ENCODE results near the gene TMEM101. TPM values are rescaled to one million over a fixed set of nuclear protein-coding genes. Genes with fewer than 3 reads are reported as not detected.

TMEM101 gene
- total and polyA plus RNA-seq, 2 of the 8 experiments (the other 6 are each of a cell fraction or from before 2014, with no cell fraction given) = 16.1 to 44.7 TPM

DNA sequence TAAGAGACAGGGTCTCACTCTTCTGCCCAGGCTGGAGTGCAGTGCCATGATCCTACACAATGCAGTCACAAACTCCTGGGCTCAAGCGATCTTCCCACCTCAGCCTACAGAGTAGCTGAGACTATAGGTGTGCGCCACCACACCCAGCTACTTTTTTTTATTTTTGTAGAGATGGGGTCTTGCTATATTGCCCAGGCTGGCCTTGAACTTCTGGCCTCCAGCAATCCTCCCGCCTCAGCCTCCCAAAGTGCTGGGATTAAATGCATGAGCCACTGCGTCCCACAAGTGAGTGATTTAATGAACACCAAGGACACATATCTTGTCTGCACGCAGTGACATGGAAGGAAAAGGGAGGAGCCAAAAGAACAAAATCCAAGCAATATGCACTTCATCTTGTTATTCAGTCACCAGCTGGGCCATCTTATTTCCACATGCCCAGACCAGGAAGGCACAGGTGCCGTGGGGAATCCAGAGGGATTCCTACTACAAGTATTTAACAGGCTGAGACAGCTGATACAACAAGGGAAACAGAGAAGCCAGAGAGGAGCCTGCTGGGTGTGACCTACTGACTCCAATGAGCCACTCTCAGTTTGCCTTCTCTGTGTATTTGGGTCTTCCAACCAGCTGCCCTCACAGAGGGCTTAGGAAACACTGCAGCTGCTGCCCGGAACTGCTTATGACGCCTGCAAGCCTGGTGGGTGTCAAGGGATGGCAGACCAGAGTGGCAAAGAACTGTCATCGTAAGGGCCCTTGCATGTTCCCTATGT is 34.7 kb upstream of the TMEM101 start:
- CTCF ChIA-PET (ENCODE audit: partially characterized antibody) = interaction anchor here (0.6 to 3.7 kb wide), 5 partner anchors 7 to 356 kb away, joined by 3 to 23 read pairs (median 4); no protein-coding TSS in a partner anchor
- TF ChIP-seq ZNF274 (IDR thresholded peaks at IDR 0.05; ENCODE audit: borderline replicate concordance, extremely low read depth, low read length) = no peak
- no peak for TF ChIP-seq CTCF (IDR thresholded peaks at IDR 0.05; ENCODE audit: control extremely low read depth in 1 of 3, insufficient read depth in 1 of 3, low read depth in 1 of 3, low read length in 3 of 3)
- no peak for TF ChIP-seq SP4 (IDR thresholded peaks at IDR 0.05; ENCODE audit: low read length)
- no peak for TF ChIP-seq CHD2 (IDR thresholded peaks at IDR 0.05; ENCODE audit: low read length)
- TF ChIP-seq PHF8 (conservative IDR thresholded peaks at IDR 0.05; ENCODE audit: low read depth, low read length) = no peak
- no peak for TF ChIP-seq JUND (IDR thresholded peaks at IDR 0.05; ENCODE audit: low read length)
- TF ChIP-seq, protein P1, sequence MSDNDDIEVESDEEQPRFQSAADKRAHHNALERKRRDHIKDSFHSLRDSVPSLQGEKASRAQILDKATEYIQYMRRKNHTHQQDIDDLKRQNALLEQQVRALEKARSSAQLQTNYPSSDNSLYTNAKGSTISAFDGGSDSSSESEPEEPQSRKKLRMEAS (IDR thresholded peaks at IDR 0.05) = no peak
- no peak for TF ChIP-seq SIX5 (IDR thresholded peaks at IDR 0.05; ENCODE audit: low read depth, low read length)
- TF ChIP-seq CBX5 (IDR thresholded peaks at IDR 0.05; ENCODE audit: low read depth, low read length) = no peak
- no peak for TF ChIP-seq SUZ12 (IDR thresholded peaks at IDR 0.05; ENCODE audit: low read length)

More for the DNA sequence above, 34.7 kb upstream of the TMEM101 start:
- Histone ChIP-seq H3K79me1 (ENCODE audit: low read depth, low read length) (peaks cover 3% of the 10 kb centered on the region), H3K9me3 (ENCODE audit: insufficient read depth in 2 of 2, low read depth in 1 of 2, low read length in 1 of 2) (no peaks in the 10 kb centered on the region; a peak in 1 of 4 replicates), H2AK5ac (ENCODE audit: low read depth, low read length) (no peak overlapping the region), H3K23me2 (ENCODE audit: low read depth, low read length) (no peaks in the 10 kb centered on the region), H3K27ac (ENCODE audit: low read depth, low read length) (no peak overlapping the region), H3K79me2 (ENCODE audit: control insufficient read depth in 1 of 2, insufficient read depth in 2 of 2, low read length in 2 of 2) (peaks cover 5 to 77% of the 10 kb centered on the region in 2 experiments; a peak in 3 of 4 replicates), H3K4me3 (ENCODE audit: extremely low read depth in 1 of 4, insufficient read depth in 2 of 4, low read depth in 3 of 4, low read length in 4 of 4) (no peak overlapping the region), H3K23ac (ENCODE audit: insufficient read length) (no peak overlapping the region), H2BK12ac (ENCODE audit: low read depth, low read length) (no peak overlapping the region), H2BK5ac (ENCODE audit: low read depth, low read length) (no peak overlapping the region), H4K91ac (replicated peaks; ENCODE audit: insufficient read length, low read length) (no peak overlapping the region), H2BK120ac (replicated peaks; ENCODE audit: low read depth, low read length) (no peak overlapping the region), H3K4ac (replicated peaks; ENCODE audit: insufficient read length, low read depth, low read length) (no peak overlapping the region), H3K56ac (replicated peaks; ENCODE audit: insufficient read length, low read depth, low read length) (no peak overlapping the region), H3K4me2 (ENCODE audit: insufficient read depth in 1 of 2, low read depth in 2 of 2, low read length in 2 of 2) (no peak overlapping the region), H2AFZ (ENCODE audit: low read length) (no peak overlapping the region), H4K20me1 (replicated peaks in 1 of 2; ENCODE audit: control insufficient read depth in 1 of 2, insufficient read depth in 2 of 2, low read length in 2 of 2) (peaks cover 7 to 9% of the 10 kb centered on the region in 2 experiments), H3K27me3 (replicated peaks in 1 of 4; ENCODE audit: control insufficient read depth in 3 of 4, extremely low read depth in 1 of 4, insufficient read depth in 3 of 4, low read length in 3 of 4) (no peaks in the 10 kb centered on the region), H2BK15ac (ENCODE audit: low read length) (no peak overlapping the region), H4K8ac (ENCODE audit: extremely low read depth, insufficient read depth, low read length) (no peak overlapping the region), H3K18ac (ENCODE audit: extremely low read depth, low read length) (no peak overlapping the region), H2BK20ac (ENCODE audit: low read length) (no peak overlapping the region), H3K4me1 (replicated peaks in 1 of 4; ENCODE audit: control insufficient read depth in 3 of 4, insufficient read depth in 4 of 4, low read length in 3 of 4) (no peaks in the 10 kb centered on the region), H3K36me3 (ENCODE audit: control insufficient read depth in 2 of 4, insufficient read depth in 4 of 4, low read length in 3 of 4) (peaks cover 11 to 72% (median 40%) of the 10 kb centered on the region in 4 experiments), H4K5ac (ENCODE audit: insufficient read length, low read depth, low read length) (no peak overlapping the region), H3K9ac (replicated peaks in 1 of 4; ENCODE audit: extremely low read depth in 1 of 4, low read depth in 3 of 4, low read length in 3 of 4) (no peak overlapping the region), H3K14ac (ENCODE audit: insufficient read length) (no peak overlapping the region)
- POLR2A ChIA-PET (ENCODE audit: partially characterized antibody) = interaction anchor here (0.7 to 1.6 kb wide), 4 partner anchors 9 to 44 kb away, joined by 3 to 5 read pairs (median 3); partner anchors contain the start of gene LSM12
- no peak for DNase-seq (ENCODE audit: low read depth in 1 of 2, low spot score in 2 of 2)
- FAIRE-seq = no peak
- 93% methylated on average over 9 of the region's 9 CpGs; no CpG with 5 or more reads in 1 of the 2 experiments for WGBS, 2 experiments (ENCODE audit: extremely low coverage in 1 of 2, insufficient coverage in 1 of 2, insufficient read length in 1 of 2, insufficient replicate concordance in 2 of 2, low coverage in 1 of 2, low lambda C conversion rate in 2 of 2, missing lambda C conversion rate in 1 of 2)

Measured in H1 (cell line).